Smooth muscle cell (in vitro differentiated cells): Measurements from ENCODE around the gene RFC2. TPM values are rescaled to one million over a fixed set of nuclear protein-coding genes. Genes with fewer than 3 reads are reported as not detected.

Experiments
- DNase-seq: peaks from one replicate; lab custom pipeline; 2025; ENCODE audit not compliant: unreplicated experiment; lab: John Stamatoyannopoulos, UW
- H2AFZ ChIP-seq: fragments of 200-600 bp; sonication (generic); 2 replicates; pipeline ENCODE4 v1.6.0; 2016; ENCODE audit warnings: antibody characterized with exemption, low read depth, mild to moderate bottlenecking
- H3F3A ChIP-seq: fragments of 200-600 bp; sonication (generic); 2 replicates; pipeline ENCODE4 v1.6.0; 2017; ENCODE audit warnings: antibody characterized with exemption, low read depth
- H3K27ac ChIP-seq: fragments of 200-600 bp; sonication (generic); 2 replicates; pipeline ENCODE4 v1.5.1; 2016; ENCODE audit warnings: low read depth, mild to moderate bottlenecking
- H3K27me3 ChIP-seq: fragments of 200-600 bp; sonication (generic); 2 replicates; pipeline ENCODE4 v1.6.1; 2016; ENCODE audit warnings: low read depth, mild to moderate bottlenecking
- H3K36me3 ChIP-seq: fragments of 200-600 bp; sonication (generic); 2 replicates; pipeline ENCODE4 v1.5.1; 2016; ENCODE audit warnings: low read depth
- H3K4me1 ChIP-seq: fragments of 200-600 bp; sonication (generic); 2 replicates; pipeline ENCODE4 v1.5.1; 2016; ENCODE audit warnings: low read depth
- H3K4me2 ChIP-seq: fragments of 200-600 bp; sonication (generic); 2 replicates; pipeline ENCODE4 v1.6.0; 2016; ENCODE audit warnings: mild to moderate bottlenecking
- H3K4me3 ChIP-seq: fragments of 200-600 bp; sonication (generic); 2 replicates; pipeline ENCODE4 v1.5.1; 2016; ENCODE audit warnings: mild to moderate bottlenecking
- H3K79me2 ChIP-seq: fragments of 200-600 bp; sonication (generic); 2 replicates; pipeline ENCODE4 v1.6.0; 2016; ENCODE audit warnings: low read depth, mild to moderate bottlenecking
- H3K9ac ChIP-seq: fragments of 200-600 bp; sonication (generic); 2 replicates; pipeline ENCODE4 v1.6.0; 2016; ENCODE audit warnings: low read depth
- H3K9me3 ChIP-seq: fragments of 200-600 bp; sonication (generic); replicated peaks from 2 replicates; pipeline ENCODE4 v1.5.1; 2016; ENCODE audit warnings: low read depth
- H4K20me1 ChIP-seq: fragments of 200-600 bp; sonication (generic); 2 replicates; pipeline ENCODE4 v1.6.0; 2016; ENCODE audit warnings: low read depth
- CTCF ChIP-seq: fragments of 200-600 bp; sonication (generic); IDR thresholded peaks from 2 replicates; pipeline ENCODE4 v1.5.1; 2017; ENCODE audit warnings: borderline replicate concordance, mild to moderate bottlenecking, antibody characterized with exemption; ENCODE audit not compliant: insufficient read depth, poor library complexity, severe bottlenecking
- WGBS: methylation state at CpG from one replicate; pipeline ENCODE4 v1.1.7; 2016; ENCODE audit warnings: low lambda C conversion rate; 5-methylcytosine and 5-hydroxymethylcytosine counted together
- polyA plus RNA-seq: library from polyadenylated mRNA; unstranded; fragments of >200 nt; fragmentation: Nextera tagmentation; extraction: Ambion mirVana; gene quantifications from 2 replicates; pipeline ENCODE4 v1.2.1, GENCODE V29; 2016
- total RNA-seq: library from RNA; depleted of rRNA; stranded (reverse); fragments of >200 nt; gene quantifications from 2 replicates; pipeline ENCODE4 v1.2.3, GENCODE V29; 2014

The RFC2 gene
- total RNA-seq (12.9 and 29.4 TPM in 2 replicates), polyA plus RNA-seq (20.5 and 28.9 TPM in 2 replicates)

GRCh38 chr7:74254129-74254857 lies at the start of gene RFC2:
Gene RFC2 (minus strand): TSS chr7:74254399. CDS start chr7:74254383, 16 bp downstream.
- 1% methylated on average over 70 of the region's 75 CpGs for WGBS
- peak; percentile 91 for DNase-seq

GRCh38 chr7:74302745-74303221 lies 48.6 kb upstream of the RFC2 start:
- no peaks in the 10 kb centered on the region for H3K9me3 ChIP-seq
- no peak for TF ChIP-seq CTCF
- no peak overlapping the region for H3K4me2 ChIP-seq
- 91% methylated on average over 10 of the region's 10 CpGs for WGBS
- H3K27me3 ChIP-seq: no peaks in the 10 kb centered on the region
- no peak overlapping the region for H3K9ac ChIP-seq
- H4K20me1 ChIP-seq: peaks cover 100% of the 10 kb centered on the region
- no peak overlapping the region for H2AFZ ChIP-seq
- no peaks in the 10 kb centered on the region for H3K36me3 ChIP-seq
- H3K4me1 ChIP-seq: peaks cover 5% of the 10 kb centered on the region
- peaks cover 68% of the 10 kb centered on the region for H3K79me2 ChIP-seq
- no peak overlapping the region for H3K27ac ChIP-seq
- no peak overlapping the region for H3K4me3 ChIP-seq
- no peak for DNase-seq
- no peaks in the 10 kb centered on the region for H3F3A ChIP-seq

More at GRCh38 chr7:74254129-74254857, at the start of gene RFC2:
- Histone ChIP-seq H3K36me3 (no peaks in the 10 kb centered on the region), H3K27me3 (no peaks in the 10 kb centered on the region), H3K4me2 (peak within 1 kb of the TSS; percentile 87), H4K20me1 (no peaks in the 10 kb centered on the region), H3K4me1 (peaks cover 5% of the 10 kb centered on the region), H3K4me3 (peak within 1 kb of the TSS; percentile 94), H2AFZ (peak within 1 kb of the TSS; percentile 98), H3K79me2 (peaks cover 18% of the 10 kb centered on the region), H3F3A (peaks cover 17% of the 10 kb centered on the region), H3K9ac (peak within 1 kb of the TSS; percentile 94), H3K9me3 (no peaks in the 10 kb centered on the region), H3K27ac (peak within 1 kb of the TSS; percentile 94)
- peak; percentile 18 for TF ChIP-seq CTCF

- no peak for TF ChIP-seq CTCF
- DNase-seq: no peak
- Histone ChIP-seq H3K27me3 (no peaks in the 10 kb centered on the region), H3K36me3 (no peaks in the 10 kb centered on the region), H3F3A (no peaks in the 10 kb centered on the region), H3K4me2 (no peak overlapping the region), H3K9ac (no peak overlapping the region), H3K79me2 (peaks cover 80% of the 10 kb centered on the region), H3K4me3 (no peak overlapping the region), H3K27ac (no peak overlapping the region), H4K20me1 (peaks cover 100% of the 10 kb centered on the region), H2AFZ (no peak overlapping the region), H3K4me1 (no peaks in the 10 kb centered on the region), H3K9me3 (no peaks in the 10 kb centered on the region)
- WGBS: 93% methylated on average over 4 of the region's 4 CpGs
Observed at GRCh38 chr7:74300926-74301325, 46.7 kb upstream of the RFC2 start.
